Body of pancreas (tissue), 4 donors: Measurements from ENCODE around the gene SLC23A2.

Experiments
- POLR2A ChIP-seq, 3 donors: fragments of 450-650 bp; IDR thresholded peaks; one replicate each; pipeline ENCODE4 v1.6.1; 2016; ENCODE audit warnings: antibody characterized with exemption in 3 of 3, mild to moderate bottlenecking in 2 of 3
- TF ChIP-seq, protein P1 (sequence below), 7 experiments: fragments of 450-650 bp in 4 of 7; fragments of 200-600 bp in 3 of 7; sonication (generic) in 3 of 7; IDR thresholded peaks; one replicate each; pipeline ENCODE4 v1.5.1; 2016 to 2019; ENCODE audit warnings: antibody characterized with exemption in 7 of 7

- TF ChIP-seq, protein P1, sequence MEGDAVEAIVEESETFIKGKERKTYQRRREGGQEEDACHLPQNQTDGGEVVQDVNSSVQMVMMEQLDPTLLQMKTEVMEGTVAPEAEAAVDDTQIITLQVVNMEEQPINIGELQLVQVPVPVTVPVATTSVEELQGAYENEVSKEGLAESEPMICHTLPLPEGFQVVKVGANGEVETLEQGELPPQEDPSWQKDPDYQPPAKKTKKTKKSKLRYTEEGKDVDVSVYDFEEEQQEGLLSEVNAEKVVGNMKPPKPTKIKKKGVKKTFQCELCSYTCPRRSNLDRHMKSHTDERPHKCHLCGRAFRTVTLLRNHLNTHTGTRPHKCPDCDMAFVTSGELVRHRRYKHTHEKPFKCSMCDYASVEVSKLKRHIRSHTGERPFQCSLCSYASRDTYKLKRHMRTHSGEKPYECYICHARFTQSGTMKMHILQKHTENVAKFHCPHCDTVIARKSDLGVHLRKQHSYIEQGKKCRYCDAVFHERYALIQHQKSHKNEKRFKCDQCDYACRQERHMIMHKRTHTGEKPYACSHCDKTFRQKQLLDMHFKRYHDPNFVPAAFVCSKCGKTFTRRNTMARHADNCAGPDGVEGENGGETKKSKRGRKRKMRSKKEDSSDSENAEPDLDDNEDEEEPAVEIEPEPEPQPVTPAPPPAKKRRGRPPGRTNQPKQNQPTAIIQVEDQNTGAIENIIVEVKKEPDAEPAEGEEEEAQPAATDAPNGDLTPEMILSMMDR (IDR thresholded peaks at IDR 0.05), result no peak
- TF ChIP-seq POLR2A (IDR thresholded peaks at IDR 0.05), result no peak
Measured at GRCh38 chr20:4896971-4897497, 104.3 kb downstream of the SLC23A2 start.
